Endothelial cell of umbilical vein (primary cell): ENCODE data around the gene KRTAP4-12. TPM values are rescaled to one million over a fixed set of nuclear protein-coding genes. Genes with fewer than 3 reads are reported as not detected.
A peak's percentile ranks its signal among the peaks of the same experiment; 100 is the strongest.
"Not testable (repeated sequence)": the region's sequence is repeated elsewhere in the genome, so short reads cannot be mapped to it uniquely, and the experiment has no call there.

ENCODE experiments used
- BruUV-seq: library from RNA; stranded (reverse); fragments of 400-500 nt; replicated peaks from 2 replicates; lab custom pipeline; 2021; lab: Mats Ljungman, UMichigan
- CTCF ChIA-PET: fragments of 300-600, 350-600 bp; sonication (Branson Sonifier 250); formaldehyde crosslinking; loops from one replicate; lab custom pipeline; 2021; ENCODE audit warnings: antibody characterized with exemption, inconsistent platforms; lab: Charles Lee
- POLR2A ChIA-PET: fragments of 300-600, 350-600 bp; sonication (Branson Sonifier 250); formaldehyde crosslinking; loops from one replicate; lab custom pipeline; 2021; ENCODE audit warnings: antibody characterized with exemption, inconsistent platforms; lab: Charles Lee
- DNase-seq: peaks from one replicate; pipeline ENCODE4 v3.0.0-alpha.2; 2011; ENCODE audit warnings: low read depth, low spot score
- FAIRE-seq: peaks from 2 replicates; lab custom pipeline; 2011; peaks lifted over from hg19 to GRCh38; lab: Jason Lieb, UNC
- H2AFZ ChIP-seq: 2 replicates; pipeline ENCODE4 v1.6.0; 2012; ENCODE audit warnings: low read depth, low read length, control low read depth, inconsistent platforms
- H3K27ac ChIP-seq: 2 replicates; pipeline ENCODE4 v1.5.1; 2011; ENCODE audit warnings: low read depth, mild to moderate bottlenecking, control low read depth, low read length, moderate library complexity; ENCODE audit not compliant: insufficient read depth
- H3K27me3 ChIP-seq, 2 experiments: 2 replicates each; pipeline versions ENCODE4 v1.6.0 to v1.6.1; 2011; ENCODE audit warnings: low read length in 2 of 2, mixed read lengths in 1 of 2; ENCODE audit not compliant: control insufficient read depth in 2 of 2, insufficient read depth in 2 of 2
- H3K36me3 ChIP-seq, 2 experiments: 2 replicates in 1 of 2; 3 replicates in 1 of 2; pipeline ENCODE4 v1.5.1; 2011; ENCODE audit warnings: low read length in 2 of 2, mild to moderate bottlenecking in 1 of 2, moderate library complexity in 1 of 2; ENCODE audit not compliant: control insufficient read depth in 2 of 2, insufficient read depth in 2 of 2; ENCODE audit errors: extremely low read depth in 1 of 2
- H3K4me1 ChIP-seq: 3 replicates; pipeline ENCODE4 v1.5.1; 2011; ENCODE audit warnings: mild to moderate bottlenecking, low read length; ENCODE audit not compliant: control insufficient read depth, insufficient read depth; ENCODE audit errors: extremely low read depth
- H3K4me2 ChIP-seq: 2 replicates; pipeline ENCODE4 v1.6.1; 2011; ENCODE audit warnings: low read length, control low read depth, mixed read lengths; ENCODE audit not compliant: insufficient read depth
- H3K4me3 ChIP-seq, 3 experiments: fragments of 200-600 bp in 1 of 3; sonication (generic), shearing (Covaris generic) in 1 of 3; replicated peaks in 1 of 3; 2 replicates each; pipeline ENCODE4 v1.5.1; 2011 to 2016; ENCODE audit warnings: control low read depth in 3 of 3, low read length in 3 of 3, mild to moderate bottlenecking in 2 of 3, inconsistent platforms in 1 of 3, low read depth in 1 of 3, moderate library complexity in 1 of 3; ENCODE audit not compliant: insufficient read depth in 1 of 3
- H3K79me2 ChIP-seq: 2 replicates; pipeline ENCODE4 v1.6.0; 2012; ENCODE audit warnings: low read length, inconsistent platforms; ENCODE audit not compliant: control insufficient read depth, insufficient read depth
- H3K9ac ChIP-seq: replicated peaks from 2 replicates; pipeline ENCODE3; 2011; ENCODE audit warnings: low read length, control low read depth; ENCODE audit not compliant: insufficient read depth; ENCODE audit errors: extremely low read depth
- H3K9me1 ChIP-seq: replicated peaks from 3 replicates; pipeline ENCODE4 v1.6.0; 2011; ENCODE audit warnings: mild to moderate bottlenecking, low read length; ENCODE audit not compliant: control insufficient read depth, insufficient read depth; ENCODE audit errors: extremely low read depth
- H3K9me3 ChIP-seq: replicated peaks from 2 replicates; pipeline ENCODE4 v1.5.1; 2012; ENCODE audit warnings: low read length, inconsistent platforms; ENCODE audit not compliant: control insufficient read depth, insufficient read depth
- H4K20me1 ChIP-seq: replicated peaks from 2 replicates; pipeline ENCODE3; 2011; ENCODE audit warnings: mild to moderate bottlenecking, low read length; ENCODE audit not compliant: control insufficient read depth, insufficient read depth; ENCODE audit errors: extremely low read depth
- CTCF ChIP-seq, 2 donors: IDR thresholded peaks; 1 replicate in 1 of 2; 2 replicates in 1 of 2; pipeline ENCODE4 v1.5.1; 2011; ENCODE audit warnings: low read length in 2 of 2, mild to moderate bottlenecking in 2 of 2, moderate library complexity in 2 of 2, control low read depth in 1 of 2, inconsistent platforms in 1 of 2, low read depth in 1 of 2; ENCODE audit not compliant: insufficient read depth in 1 of 2; ENCODE audit errors: extremely low read depth in 1 of 2
- EZH2 ChIP-seq: IDR thresholded peaks from 2 replicates; pipeline ENCODE4 v1.6.1; 2012; ENCODE audit warnings: borderline replicate concordance, low read depth, mild to moderate bottlenecking, moderate library complexity, low read length, inconsistent platforms; ENCODE audit not compliant: severe bottlenecking
- FOS ChIP-seq: IDR thresholded peaks from 2 replicates; pipeline ENCODE4 v1.6.1; 2011; ENCODE audit warnings: mild to moderate bottlenecking, low read length, moderate library complexity, borderline replicate concordance; ENCODE audit not compliant: insufficient read depth
- GATA2 ChIP-seq: IDR thresholded peaks from 2 replicates; pipeline ENCODE4 v1.7.0; 2011; ENCODE audit warnings: low read depth, mild to moderate bottlenecking, moderate library complexity, mixed read lengths, low read length; ENCODE audit not compliant: insufficient read length, insufficient read depth
- JUN ChIP-seq: IDR thresholded peaks from 2 replicates; pipeline ENCODE4 v1.6.1; 2011; ENCODE audit warnings: borderline replicate concordance, low read depth; ENCODE audit not compliant: insufficient read length, insufficient read depth
- MAX ChIP-seq: IDR thresholded peaks from 2 replicates; pipeline ENCODE4 v1.6.1; 2011; ENCODE audit not compliant: insufficient read depth, insufficient read length
- MYC ChIP-seq: IDR thresholded peaks from one replicate; pipeline ENCODE4 v1.6.1; 2011; ENCODE audit warnings: mild to moderate bottlenecking, low read depth, low read length
- POLR2A ChIP-seq: IDR thresholded peaks from 2 replicates; pipeline ENCODE4 v1.6.1; 2012; ENCODE audit warnings: low read depth, mild to moderate bottlenecking, control low read depth, low read length
- POLR2AphosphoS5 ChIP-seq: IDR thresholded peaks from 2 replicates; pipeline ENCODE4 v1.6.1; 2012; ENCODE audit warnings: low read depth, mild to moderate bottlenecking, control low read depth, low read length, moderate library complexity; ENCODE audit not compliant: insufficient read depth
- dilution Hi-C: fragments of 300-500 bp; cut with MboI; formaldehyde crosslinking; loops from one replicate; pipeline ENCODE4 v1.15.0; 2019; ENCODE audit warnings: low sequenced_read_pairs; ENCODE audit not compliant: extremely low pct_ligation_motif_present
- intact Hi-C: fragments of 100-400 bp; cut with micrococcal nuclease; formaldehyde crosslinking; loops from one replicate; pipeline ENCODE4 v1.10.0; 2022
- polyA plus RNA-seq, 4 experiments: library from polyadenylated mRNA; depleted of rRNA in 3 of 4; stranded (reverse) in 3 of 4; unstranded in 1 of 4; fragments of >200 nt; gene quantifications; 2 replicates each; pipeline versions ENCODE4 v1.2.1 to v1.2.3, GENCODE V29; 2011 to 2012; ENCODE audit warnings: missing spikeins in 1 of 4
- total RNA-seq: library from RNA; stranded (reverse); gene quantifications from 2 replicates; pipeline ENCODE4 v1.2.3, GENCODE V29; 2021

Gene KRTAP4-12
- total and polyA plus RNA-seq, 2 donors (not counting 3 experiments of a cell fraction or from before 2014, with no cell fraction given), result not detected

GRCh38 chr17:41101586-41102259 is 22.3 kb downstream of the KRTAP4-12 start, which contains the start of gene KRTAP4-16:
TSS of gene KRTAP4-16 (minus strand) at chr17:41102209. CDS start at chr17:41102209, 0 bp downstream.
- CTCF ChIA-PET, result no interaction called here
- peaks cover 2% of the 10 kb centered on the region for H3K4me1 ChIP-seq
- no peaks in the 10 kb centered on the region for H4K20me1 ChIP-seq
- H2AFZ ChIP-seq, result no peak within 1 kb of the TSS
- no peak for TF ChIP-seq FOS
- TF ChIP-seq POLR2A, result no peak
- no peak for TF ChIP-seq GATA2
- no peak for TF ChIP-seq MYC
- TF ChIP-seq POLR2AphosphoS5, result no peak
- no peak for TF ChIP-seq MAX
- no peak for TF ChIP-seq JUN
- no peak for TF ChIP-seq CTCF (IDR thresholded peaks at IDR 0.05; ENCODE audit: extremely low read depth in 1 of 2, insufficient read depth in 1 of 2, low read depth in 1 of 2, low read length in 2 of 2)
- no peak for TF ChIP-seq EZH2
- FAIRE-seq, result no peak
- BruUV-seq, result no TSS peak
- H3K9ac ChIP-seq, result no peak within 1 kb of the TSS
- POLR2A ChIA-PET, result no interaction called here
- H3K36me3 ChIP-seq, result no peaks in the 10 kb centered on the region
- no peak within 1 kb of the TSS for H3K27ac ChIP-seq
- intact Hi-C loops (no loop called here), dilution Hi-C loops (no loop called here)
- no peak within 1 kb of the TSS for H3K4me2 ChIP-seq
- DNase-seq, result no peak
- no peaks in the 10 kb centered on the region for H3K79me2 ChIP-seq
- no peaks in the 10 kb centered on the region for H3K9me3 ChIP-seq
- H3K27me3 ChIP-seq, result no peaks in the 10 kb centered on the region
- no peaks in the 10 kb centered on the region for H3K9me1 ChIP-seq
- H3K4me3 ChIP-seq, result no peak within 1 kb of the TSS

GRCh38 chr17:41099682-41100480 is 24.1 kb downstream of the KRTAP4-12 start:
- H3K4me1 ChIP-seq, H3K9me1 ChIP-seq, dilution Hi-C loops, H3K79me2 ChIP-seq, BruUV-seq, POLR2A ChIA-PET, H3K4me2 ChIP-seq, CTCF ChIA-PET, H3K9me3 ChIP-seq, H3K9ac ChIP-seq, H3K27me3 ChIP-seq, H2AFZ ChIP-seq, H3K4me3 ChIP-seq, H3K36me3 ChIP-seq, H4K20me1 ChIP-seq, intact Hi-C loops, FAIRE-seq, H3K27ac ChIP-seq: not testable (repeated sequence)
- peak; percentile 42 for DNase-seq
